Fibroblast of skin of abdomen (primary cell): Measurements from ENCODE around the gene LTF.
"Not testable (repeated sequence)": the region's sequence is repeated elsewhere in the genome, so short reads cannot be mapped to it uniquely, and the experiment has no call there.

Source experiments
- DNase-seq: peaks from one replicate; pipeline ENCODE4 v3.0.0-alpha.2; 2013

The LTF gene

DNA sequence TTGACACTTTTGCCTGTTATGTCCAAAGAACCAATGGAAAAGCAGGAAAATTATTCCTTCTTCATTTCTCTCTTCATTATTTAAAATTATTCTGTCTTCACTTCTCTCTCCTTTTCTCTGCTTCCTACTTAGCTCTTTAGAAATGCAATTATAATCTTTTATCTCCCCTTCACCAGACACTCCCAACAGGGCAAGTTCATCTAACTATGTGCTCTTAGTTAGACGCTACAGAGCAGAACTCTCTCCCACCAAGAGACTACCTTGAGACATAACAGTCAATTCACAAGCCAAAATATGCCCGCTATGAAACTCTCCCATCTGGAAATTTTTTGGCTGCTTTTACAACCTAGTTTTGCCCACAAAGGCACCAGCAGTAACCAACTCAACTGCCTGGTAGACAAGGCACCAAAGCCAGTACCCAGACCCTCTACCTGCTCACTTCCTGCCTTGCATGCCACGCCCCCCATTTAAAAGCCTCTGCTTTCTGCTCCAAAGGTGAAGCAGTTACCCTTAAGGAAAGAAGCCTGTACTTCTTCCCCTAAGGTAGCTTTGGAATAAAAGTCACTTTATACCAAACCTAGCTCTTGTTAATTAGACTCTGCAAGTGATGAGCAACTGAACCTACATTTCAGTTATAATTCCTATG, 29.5 kb downstream of the LTF start:
- no peak for DNase-seq

DNA sequence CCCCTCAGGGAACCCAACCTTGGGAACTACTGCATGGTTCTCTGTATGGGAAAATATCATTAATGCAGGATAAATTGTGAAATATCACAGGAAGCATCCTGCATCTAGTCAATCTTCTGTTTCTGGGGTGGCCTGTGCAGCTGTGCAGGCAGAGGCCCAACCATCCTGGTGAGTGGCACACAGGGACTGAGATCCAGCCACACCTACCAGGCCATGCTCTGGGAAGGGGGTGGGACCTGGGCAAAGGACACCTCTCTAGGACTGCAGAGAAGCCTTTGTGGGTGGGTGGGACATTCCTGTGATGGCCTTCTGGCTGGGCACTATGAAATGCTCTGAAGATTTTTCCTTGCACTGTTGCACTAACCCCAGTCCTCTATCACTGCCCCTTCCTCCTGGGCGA, 30.9 kb downstream of the LTF start:
- DNase-seq = no peak

DNA sequence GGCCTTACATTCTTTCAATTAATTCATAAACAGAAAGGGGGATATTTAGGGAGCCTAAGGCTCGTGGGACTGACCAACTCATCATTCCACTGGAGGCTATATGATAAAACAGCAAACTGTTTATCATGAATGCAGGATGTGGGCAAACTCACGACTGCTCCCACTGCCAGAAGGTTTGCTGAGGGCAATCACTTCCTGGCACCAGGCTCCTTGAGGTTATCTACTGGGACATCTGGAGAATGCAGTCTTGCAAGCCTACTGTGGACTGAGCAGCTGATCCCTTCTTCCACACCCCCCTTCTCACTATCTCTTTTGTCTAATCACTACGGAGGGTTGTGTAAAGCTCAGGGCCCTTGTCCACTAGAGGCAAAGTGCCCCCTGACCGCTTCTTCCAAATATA, 31.6 kb downstream of the LTF start:
- DNase-seq = not testable (repeated sequence)

DNA sequence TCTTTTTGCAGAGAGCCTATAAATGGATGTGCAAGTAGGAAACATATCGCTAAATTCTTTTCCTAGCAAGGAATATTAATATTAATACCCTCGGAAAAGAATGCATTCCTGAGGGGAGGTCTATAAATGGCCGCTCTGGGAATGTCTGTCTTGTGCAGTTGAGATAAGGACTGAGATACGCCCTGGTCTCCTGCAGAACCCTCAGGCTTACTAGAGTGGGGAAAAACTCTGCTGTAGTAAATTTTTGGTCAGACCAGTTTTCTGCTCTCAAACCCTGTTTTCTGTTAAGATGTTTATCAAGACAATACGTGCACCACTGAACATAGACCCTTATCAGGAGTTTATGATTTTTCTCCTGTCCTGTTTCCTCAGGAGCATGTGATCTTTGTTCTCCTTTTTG, 32.8 kb downstream of the LTF start:
- DNase-seq = not testable (repeated sequence)

DNA sequence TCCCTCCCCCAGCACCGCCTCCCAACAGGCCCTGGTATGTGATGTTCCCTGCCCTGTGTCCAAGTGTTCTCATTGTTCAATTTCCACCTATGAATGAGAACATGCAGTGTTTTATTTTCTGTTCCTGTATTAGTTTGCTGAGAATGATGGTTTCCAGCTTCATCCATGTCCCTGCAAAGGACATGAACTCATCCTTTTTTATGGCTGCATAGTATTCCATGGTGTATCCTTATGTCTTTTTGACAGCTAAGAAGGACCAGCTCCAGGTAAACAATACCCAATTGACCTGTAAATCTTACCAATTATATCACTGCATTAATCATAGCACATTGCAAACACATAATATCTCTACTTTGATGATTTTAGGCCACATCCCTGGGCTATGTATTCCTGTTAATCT, 33.8 kb downstream of the LTF start:
- not testable (repeated sequence) for DNase-seq

DNA sequence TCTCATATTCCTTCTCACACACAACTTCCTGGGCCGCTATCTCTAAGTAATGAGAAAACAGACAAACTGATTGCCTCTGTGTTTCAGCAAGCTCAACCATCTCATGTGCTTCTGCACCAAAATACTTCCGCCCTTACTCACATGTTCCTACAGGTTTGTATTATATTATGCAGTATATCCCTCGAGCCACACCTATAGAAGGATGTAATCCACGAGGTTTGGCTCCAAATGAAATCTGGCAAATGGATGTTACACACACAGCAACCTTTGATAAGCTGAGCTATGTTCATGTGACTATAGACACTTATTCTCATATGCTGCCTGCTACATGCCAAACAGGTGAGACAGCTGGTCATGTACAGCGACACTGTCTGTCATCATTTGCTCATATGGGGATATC, 35.0 kb downstream of the LTF start:
- DNase-seq = no peak

DNA sequence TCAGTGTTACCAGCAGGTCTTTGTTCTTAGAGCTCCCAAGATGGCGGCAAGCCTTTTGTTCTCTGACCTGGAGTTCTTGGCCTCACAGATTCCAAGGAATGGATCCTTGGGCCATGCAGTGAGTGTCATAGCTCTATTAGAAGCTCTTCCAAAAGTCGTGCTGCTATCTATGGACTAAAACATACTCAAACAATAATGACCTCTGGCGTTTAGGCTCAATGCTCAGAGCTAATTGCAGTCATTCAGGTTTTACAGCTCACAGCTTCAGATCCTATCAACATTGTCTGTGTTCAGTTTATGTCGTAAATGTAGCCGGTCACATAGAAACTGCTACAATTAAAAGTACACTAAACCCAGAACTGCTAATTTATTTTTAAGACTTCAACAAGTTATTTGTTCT, 35.5 kb downstream of the LTF start:
- DNase-seq = no peak

DNA sequence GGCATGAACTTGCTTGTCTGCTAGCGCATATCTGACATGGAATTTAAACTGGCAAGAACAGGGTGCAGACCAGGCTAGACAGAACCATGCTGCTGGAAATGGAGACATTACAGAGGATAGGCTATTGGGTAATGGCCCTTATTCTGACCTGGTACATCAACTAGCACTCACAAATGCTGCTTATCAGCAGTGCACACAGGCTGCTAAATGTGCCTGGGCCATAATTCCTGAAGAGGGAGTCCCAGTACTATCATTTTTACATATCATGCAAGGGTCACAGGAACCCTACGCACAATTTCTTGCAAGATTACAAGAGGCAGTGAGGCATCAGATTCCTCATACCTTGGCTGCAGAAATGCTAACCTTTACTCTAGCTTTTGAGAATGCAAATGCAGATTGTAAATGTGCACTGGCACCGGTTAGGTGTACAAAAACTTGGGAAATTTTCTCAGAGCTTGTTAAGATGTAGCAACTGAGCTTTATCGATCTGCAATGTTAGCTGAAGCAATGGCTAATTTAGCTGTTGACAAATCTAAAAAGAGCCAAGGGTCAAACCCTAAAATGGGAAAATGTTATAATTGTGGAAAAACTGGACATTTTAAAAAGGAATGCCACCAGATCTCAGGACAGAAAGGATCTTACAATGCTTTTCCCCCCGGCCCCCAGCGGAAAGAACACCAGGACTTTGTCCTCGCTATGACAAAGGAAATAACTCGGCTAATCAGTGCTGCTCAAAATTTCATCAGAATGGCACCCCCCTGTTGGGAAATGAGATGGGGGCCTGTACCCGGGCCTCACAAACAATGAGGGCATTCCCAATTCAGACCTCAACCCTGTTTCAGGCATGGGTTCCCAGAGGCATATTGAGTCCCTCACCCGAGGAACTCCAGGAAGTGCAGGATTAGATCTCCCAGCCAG, 36.5 kb downstream of the LTF start:
- DNase-seq = no peak

DNA sequence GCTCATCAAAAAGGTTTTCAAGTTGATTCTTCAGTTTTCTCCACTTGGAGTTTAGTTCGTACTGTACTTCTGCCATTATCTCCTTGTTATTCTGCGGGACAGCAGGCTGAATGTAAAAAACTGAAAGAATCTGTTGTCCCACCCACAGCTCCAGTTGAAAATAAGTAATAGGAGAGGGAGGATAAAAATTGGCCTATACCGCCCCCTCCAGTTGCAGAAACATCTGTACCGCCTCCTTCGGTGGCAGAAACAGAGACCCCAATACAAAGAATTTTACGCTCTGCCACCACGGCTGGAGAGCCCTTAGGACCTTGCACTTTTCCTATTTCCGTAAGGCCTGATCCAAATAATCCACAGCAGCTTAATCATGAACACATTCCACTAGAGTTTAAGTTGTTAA, 37.3 kb downstream of the LTF start:
- DNase-seq = not testable (repeated sequence)

DNA sequence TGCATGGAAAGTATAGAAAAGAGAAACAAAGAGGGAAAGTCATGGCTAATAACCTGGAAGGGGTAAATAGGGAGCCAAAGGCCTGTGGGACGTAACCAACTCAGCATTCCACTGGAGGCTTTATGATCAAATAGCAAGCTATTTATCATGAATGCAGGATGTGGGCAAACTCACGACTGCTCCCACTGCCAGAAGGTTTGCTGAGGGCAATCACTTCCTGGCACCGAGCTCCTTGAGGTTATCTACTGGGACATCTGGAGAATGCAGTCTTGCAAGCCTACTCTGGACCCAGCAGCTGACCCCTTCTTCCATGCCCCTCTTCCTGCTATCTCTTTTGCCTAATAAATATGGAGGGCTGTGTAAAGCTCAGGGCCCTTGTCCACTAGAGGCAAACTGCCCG, 38.2 kb downstream of the LTF start:
- DNase-seq = not testable (repeated sequence)

DNA sequence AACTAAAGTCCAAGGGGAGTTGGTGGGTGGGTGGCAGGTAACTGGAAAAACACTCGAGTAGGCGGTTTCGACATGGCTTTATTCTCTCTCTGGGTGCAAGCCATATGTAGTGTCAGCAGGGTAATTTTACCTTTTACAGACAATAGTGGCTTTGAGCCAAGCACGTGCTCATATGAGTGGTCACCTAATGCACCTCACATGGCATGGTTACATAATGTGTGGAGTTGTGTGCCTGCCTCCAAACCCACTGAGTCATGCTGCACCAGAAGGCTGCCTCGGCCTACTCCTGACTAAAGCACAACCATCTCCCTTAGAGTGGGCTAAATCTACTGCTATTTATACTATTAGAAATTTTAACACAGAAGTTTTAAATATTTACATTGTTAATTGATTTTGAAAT, 41.1 kb downstream of the LTF start:
- no peak for DNase-seq

DNA sequence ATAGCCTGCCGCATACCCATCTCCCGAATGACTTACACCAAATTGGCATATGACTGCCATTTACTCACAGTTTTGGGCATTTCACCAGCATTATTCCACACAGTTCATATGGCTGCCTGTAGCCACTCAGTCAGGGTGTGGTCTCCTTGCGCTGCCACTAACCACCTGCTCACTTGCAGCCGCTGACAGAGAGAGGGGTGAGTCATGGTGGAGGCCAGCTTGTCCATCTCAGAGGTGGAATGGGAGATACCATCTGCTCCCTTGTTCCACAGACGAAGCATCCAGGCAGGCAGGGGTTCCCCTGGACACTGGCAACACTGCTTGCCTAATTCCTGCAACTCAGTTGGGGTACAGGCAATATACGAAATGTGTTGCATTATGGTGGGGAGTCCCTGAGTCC, 42.1 kb downstream of the LTF start:
- no peak for DNase-seq

DNA sequence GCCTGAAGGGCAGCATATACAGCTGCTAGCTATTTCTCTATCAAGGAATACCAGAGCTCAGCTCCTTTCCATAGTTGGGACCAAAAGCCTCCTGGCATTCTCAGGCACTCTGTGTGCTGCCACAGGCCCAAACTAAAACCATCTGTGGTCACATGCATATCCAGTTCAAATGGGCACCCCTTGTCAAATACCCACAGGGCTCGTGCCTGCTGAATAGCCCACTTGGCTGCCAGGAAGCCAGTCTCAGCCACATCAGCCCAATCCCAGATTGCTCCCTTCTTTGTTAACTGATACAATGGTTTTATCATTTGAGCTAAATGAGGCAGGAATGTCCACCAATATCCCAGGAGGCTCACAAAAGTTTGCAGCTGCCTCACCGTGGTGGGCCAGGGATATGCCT, 43.8 kb downstream of the LTF start:
- DNase-seq = no peak

DNA sequence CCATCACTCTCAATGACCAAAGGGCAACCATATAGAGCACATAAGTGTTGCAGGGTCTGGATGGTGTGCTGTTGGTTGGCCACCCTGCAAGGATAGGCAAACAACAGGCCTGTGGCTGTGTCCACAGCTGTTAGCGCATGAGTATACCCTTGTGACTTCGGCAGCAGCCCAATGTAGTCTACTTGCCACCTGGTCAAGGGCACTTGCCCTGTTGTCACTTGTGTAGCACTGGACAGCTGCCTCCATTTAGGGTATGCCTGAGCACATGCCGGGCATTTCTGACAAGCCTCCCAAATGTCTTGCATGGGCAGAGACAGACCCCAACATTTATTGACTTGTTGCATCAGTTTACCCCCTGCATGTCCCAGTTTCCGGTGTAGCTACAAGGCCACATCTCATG, 44.9 kb downstream of the LTF start:
- DNase-seq = no peak

DNA sequence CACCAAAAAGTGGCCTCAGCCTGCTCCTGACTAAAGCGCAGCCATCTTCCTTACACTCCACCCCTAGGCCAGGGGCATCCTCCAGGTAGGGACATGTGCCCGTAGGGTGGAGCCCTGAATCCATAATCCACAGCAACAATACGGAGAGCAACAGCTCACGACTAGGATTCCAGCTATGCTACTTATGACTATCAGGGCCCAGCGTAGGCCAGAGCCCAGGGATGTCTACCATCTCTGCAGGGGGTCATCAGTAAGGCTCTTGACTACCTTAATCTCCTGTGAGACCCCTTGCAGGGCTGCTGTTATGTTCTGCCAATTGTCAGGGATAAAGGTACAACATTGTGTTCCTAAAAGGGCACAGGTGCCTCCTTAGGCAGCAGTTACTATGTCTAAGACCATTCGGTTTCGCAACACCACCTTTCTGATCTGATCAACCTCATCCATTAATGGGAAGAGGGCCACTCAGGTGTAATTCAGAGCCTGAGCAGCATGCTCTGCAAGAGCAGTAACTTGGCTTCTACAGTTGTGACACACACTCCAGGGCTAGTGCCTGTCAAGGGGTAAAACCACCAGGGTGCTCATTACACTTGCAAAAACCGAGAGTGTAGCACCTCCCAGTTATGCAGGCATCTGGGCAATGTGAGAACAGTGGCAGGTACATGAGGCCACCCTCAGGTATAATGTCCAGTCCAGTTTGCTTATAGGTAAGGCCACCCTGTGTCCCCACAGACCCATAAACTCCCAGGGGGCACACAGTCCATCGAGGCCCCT, 46.7 kb downstream of the LTF start:
- no peak for DNase-seq

DNA sequence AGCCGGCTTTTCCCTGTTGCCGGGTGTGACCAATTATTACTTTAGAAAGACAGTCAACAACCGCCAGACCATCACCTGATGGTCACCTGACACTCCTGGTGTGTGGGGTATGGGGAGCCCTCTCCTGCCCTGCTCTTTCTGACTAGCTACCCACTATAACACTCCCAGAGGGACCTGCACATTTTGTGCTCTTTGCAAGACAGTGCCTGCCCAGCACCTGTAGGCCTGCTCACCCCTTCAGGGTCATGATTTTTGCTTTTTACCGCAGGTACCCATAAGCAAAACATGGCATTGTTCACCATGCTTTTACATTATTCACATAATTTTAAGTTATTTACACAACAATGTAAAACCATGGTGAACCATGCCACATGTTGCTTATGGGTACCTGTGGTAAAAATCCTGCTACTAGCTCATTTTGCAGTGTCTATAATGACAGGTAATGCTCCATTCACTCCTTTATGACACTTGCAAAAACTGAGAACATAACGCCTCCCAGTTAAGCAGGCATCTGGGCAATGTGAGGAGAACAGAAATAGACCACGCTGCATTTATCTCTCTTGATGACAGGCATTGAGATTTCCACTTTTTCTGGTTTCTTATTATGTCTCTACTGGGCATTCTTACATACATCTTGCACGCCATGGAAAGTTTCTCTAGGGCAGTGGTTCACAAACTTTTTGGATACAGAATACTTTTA, 47.7 kb downstream of the LTF start:
- DNase-seq = no peak

DNA sequence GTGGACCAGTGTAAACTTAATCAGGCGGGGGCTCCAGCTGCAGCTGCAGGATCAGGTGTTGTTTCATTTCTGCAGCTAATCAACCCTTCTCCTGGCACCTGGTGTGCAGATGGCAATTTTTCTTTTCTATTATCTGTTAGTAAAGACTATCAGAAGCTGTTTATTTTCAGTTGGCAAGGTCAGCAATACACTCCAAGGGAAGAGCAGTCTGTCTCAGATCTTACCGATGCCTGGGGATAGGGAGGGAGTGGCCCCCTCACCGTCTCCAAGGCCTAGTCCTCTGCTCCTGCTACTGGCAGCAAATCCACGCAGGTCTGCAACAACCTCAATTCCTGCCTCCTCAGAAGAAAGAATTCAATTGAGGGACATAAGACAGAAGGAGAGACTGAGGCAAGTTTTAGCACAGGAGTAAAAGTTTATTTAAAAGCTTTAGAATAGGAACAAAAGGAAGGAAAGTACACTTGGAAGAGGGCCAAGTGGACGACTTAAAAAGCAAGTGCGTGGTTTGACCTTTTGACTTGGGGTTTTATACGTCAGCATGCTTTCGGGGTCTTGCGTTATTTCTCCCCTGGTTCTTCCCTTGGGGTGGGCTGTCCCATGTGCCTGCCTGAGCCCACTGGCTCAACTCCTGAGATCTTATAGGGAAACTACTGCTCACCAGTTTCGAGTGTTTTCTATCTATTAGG, 48.4 kb downstream of the LTF start:
- no peak for DNase-seq

DNA sequence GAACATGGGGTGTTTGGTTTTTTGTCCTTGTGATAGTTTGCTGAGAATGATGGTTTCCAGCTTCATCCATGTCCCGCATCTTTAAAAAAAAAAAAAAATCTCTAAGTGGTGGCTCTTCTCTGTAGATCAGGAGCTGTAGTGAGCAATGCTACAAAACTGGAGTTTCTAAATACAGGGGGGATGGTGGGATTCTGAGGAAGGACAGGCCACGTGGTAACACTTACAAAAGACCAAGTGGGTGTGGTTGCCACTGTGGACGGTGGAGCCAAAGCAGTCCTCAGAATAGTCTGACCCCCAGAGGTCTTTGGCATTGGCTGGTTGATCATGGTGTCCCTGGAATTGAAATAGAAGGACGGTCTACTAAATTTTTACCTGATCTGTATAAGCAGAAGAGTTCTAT, 50.0 kb downstream of the LTF start:
- no peak for DNase-seq

DNA sequence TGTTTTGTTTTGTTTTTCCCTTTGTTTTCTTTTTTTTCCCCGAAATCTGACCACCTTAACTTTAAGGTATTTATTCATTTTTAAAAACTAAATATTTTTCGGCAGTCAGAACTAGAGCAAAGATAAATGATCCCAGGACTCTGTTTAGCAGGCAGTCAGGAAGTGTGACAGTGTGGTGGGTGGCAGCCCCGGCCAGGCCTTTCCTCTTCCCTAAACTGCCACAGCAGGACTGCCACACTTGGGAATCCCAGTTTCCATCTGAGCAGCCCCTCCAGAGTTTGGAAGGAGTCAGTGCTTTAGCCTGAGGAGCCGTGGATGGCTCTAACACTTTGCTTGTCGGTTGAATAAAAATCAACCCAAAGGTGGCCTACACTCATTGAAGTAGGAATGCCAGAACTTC, 50.8 kb downstream of the LTF start:
- DNase-seq = no peak

DNA sequence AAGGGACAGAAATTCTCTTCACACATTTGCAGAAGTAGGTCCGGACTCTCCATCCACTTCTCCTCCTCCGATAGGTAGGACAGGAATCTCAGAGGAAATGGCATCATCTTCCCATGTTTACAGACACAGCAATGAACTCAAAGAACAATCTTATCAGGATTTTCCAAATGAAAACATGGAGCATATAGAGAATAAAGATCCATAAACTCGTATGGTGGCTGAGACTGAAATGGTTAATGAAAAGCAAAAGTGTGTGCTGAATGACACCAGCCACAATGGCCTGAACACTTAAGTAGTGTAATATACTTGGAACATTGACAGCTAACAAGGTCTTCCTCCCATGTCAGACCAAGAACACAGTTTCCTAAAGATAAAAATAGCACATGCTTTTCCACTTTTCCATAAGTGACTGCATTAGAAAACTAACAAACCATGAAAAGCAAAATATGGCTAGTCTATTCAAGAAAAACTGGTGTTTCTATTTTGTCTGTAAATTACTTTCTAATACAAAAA, 51.9 kb downstream of the LTF start:
- DNase-seq = no peak

DNA sequence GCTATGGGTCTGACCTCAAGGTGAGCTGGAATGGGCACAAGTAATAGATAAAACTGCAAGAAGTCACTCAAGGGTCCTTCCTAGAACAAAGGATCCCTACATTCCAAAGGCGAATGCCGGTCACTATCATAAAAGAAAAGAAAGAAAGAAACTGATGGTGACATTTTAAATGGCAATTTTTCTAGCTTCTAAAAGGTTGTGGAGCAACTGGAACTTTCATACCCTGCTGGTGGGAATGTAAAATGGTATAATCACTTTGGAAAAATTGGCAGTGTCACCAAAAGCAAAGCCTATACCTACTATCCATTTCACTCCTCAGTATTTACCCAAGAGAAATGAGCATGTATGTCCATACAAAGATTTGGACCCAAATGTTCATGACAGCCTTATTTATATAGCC, 53.4 kb downstream of the LTF start:
- DNase-seq = no peak

DNA sequence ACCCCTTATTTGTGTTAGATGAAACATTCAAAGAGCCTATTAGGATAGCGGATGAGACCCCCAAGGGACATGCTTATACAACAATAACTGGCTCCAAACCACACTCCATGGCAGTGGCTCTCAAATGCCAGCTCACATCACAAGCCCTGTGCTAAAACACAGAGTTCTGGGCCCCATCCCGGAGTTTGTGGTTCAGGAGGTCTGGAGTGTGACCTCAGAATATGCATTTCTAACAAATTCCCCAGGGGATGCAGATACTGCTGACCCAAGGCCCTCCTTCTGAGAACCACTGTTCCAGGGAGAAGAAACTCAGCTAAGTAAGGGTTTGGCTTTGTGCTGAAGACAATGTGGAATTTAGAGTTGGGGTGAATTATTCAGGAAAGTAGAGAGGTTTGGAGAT, 54.0 kb downstream of the LTF start:
- DNase-seq = no peak
